Measurements from ENCODE around the gene SULT2B1. TPM values are rescaled to one million over a fixed set of nuclear protein-coding genes. Genes with fewer than 3 reads are reported as not detected.

Gene SULT2B1
- polyA plus RNA-seq, 2 of the 4 experiments (the other 2 are of a cell fraction): 22.2 to 34.3 TPM

- TF ChIP-seq, protein P1, sequence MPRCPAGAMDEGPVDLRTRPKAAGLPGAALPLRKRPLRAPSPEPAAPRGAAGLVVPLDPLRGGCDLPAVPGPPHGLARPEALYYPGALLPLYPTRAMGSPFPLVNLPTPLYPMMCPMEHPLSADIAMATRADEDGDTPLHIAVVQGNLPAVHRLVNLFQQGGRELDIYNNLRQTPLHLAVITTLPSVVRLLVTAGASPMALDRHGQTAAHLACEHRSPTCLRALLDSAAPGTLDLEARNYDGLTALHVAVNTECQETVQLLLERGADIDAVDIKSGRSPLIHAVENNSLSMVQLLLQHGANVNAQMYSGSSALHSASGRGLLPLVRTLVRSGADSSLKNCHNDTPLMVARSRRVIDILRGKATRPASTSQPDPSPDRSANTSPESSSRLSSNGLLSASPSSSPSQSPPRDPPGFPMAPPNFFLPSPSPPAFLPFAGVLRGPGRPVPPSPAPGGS (IDR thresholded peaks at IDR 0.05): no peak
- TF ChIP-seq E2F6 (IDR thresholded peaks at IDR 0.05; ENCODE audit: borderline replicate concordance, low read depth) (peak; percentile 71; the same call in 1 of the 2 replicates), KDM5A (IDR thresholded peaks at IDR 0.05) (no peak), MYC (IDR thresholded peaks at IDR 0.05; ENCODE audit: borderline replicate concordance, low read length) (no peak), ZNF302 (CRISPR knock-in tag; IDR thresholded peaks at IDR 0.05) (0 out of 2 replicates have a peak, but pooled peaks have one; percentile 8), CBX8 (IDR thresholded peaks at IDR 0.05) (no peak), CHD2 (IDR thresholded peaks at IDR 0.05; ENCODE audit: low read length, partially characterized antibody) (peak; percentile 53), RAD21 (conservative IDR thresholded peaks at IDR 0.05 in 1 of 2, IDR thresholded peaks at IDR 0.05 in 1 of 2) (peak in 1 of 2 experiments; percentile 17; a peak in 4 of 5 replicates), ZSCAN20 (CRISPR knock-in tag; IDR thresholded peaks at IDR 0.05) (no peak), TFCP2L1 (CRISPR knock-in tag; IDR thresholded peaks at IDR 0.05) (no peak)
Measured at GRCh38 chr19:48556163-48556562, 4.2 kb downstream of the SULT2B1 start (continued).

- TF ChIP-seq CEBPB (IDR thresholded peaks at IDR 0.05) (no peak), HOXB5 (CRISPR knock-in tag; IDR thresholded peaks at IDR 0.05) (no peak), POLR2AphosphoS2 (conservative IDR thresholded peaks at IDR 0.05; ENCODE audit: low read length) (no peak), RAD21 (conservative IDR thresholded peaks at IDR 0.05 in 1 of 2, IDR thresholded peaks at IDR 0.05 in 1 of 2) (no peak), JUNB (IDR thresholded peaks at IDR 0.05) (no peak), MAX (IDR thresholded peaks at IDR 0.05) (no peak), NFE2L2 (conservative IDR thresholded peaks at IDR 0.05; ENCODE audit: low read length) (no peak), POLR2A (IDR thresholded peaks at IDR 0.05; ENCODE audit: low read length) (no peak), FOSB (CRISPR knock-in tag; IDR thresholded peaks at IDR 0.05) (no peak), ZNF302 (CRISPR knock-in tag; IDR thresholded peaks at IDR 0.05) (no peak), RCOR1 (IDR thresholded peaks at IDR 0.05; ENCODE audit: low read depth, low read length) (no peak), MYC (IDR thresholded peaks at IDR 0.05; ENCODE audit: borderline replicate concordance, low read length) (no peak), PHF8 (IDR thresholded peaks at IDR 0.05; ENCODE audit: borderline replicate concordance, low read depth) (no peak), HEYL (CRISPR knock-in tag; IDR thresholded peaks at IDR 0.05) (no peak), RNF2 (IDR thresholded peaks at IDR 0.05; ENCODE audit: borderline replicate concordance, low read depth) (no peak), ATOH8 (CRISPR knock-in tag; IDR thresholded peaks at IDR 0.05; ENCODE audit: low read depth) (no peak)
- TF ChIP-seq, protein P2, sequence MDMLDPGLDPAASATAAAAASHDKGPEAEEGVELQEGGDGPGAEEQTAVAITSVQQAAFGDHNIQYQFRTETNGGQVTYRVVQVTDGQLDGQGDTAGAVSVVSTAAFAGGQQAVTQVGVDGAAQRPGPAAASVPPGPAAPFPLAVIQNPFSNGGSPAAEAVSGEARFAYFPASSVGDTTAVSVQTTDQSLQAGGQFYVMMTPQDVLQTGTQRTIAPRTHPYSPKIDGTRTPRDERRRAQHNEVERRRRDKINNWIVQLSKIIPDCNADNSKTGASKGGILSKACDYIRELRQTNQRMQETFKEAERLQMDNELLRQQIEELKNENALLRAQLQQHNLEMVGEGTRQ (IDR thresholded peaks at IDR 0.05): no peak
- TF ChIP-seq, protein P3, sequence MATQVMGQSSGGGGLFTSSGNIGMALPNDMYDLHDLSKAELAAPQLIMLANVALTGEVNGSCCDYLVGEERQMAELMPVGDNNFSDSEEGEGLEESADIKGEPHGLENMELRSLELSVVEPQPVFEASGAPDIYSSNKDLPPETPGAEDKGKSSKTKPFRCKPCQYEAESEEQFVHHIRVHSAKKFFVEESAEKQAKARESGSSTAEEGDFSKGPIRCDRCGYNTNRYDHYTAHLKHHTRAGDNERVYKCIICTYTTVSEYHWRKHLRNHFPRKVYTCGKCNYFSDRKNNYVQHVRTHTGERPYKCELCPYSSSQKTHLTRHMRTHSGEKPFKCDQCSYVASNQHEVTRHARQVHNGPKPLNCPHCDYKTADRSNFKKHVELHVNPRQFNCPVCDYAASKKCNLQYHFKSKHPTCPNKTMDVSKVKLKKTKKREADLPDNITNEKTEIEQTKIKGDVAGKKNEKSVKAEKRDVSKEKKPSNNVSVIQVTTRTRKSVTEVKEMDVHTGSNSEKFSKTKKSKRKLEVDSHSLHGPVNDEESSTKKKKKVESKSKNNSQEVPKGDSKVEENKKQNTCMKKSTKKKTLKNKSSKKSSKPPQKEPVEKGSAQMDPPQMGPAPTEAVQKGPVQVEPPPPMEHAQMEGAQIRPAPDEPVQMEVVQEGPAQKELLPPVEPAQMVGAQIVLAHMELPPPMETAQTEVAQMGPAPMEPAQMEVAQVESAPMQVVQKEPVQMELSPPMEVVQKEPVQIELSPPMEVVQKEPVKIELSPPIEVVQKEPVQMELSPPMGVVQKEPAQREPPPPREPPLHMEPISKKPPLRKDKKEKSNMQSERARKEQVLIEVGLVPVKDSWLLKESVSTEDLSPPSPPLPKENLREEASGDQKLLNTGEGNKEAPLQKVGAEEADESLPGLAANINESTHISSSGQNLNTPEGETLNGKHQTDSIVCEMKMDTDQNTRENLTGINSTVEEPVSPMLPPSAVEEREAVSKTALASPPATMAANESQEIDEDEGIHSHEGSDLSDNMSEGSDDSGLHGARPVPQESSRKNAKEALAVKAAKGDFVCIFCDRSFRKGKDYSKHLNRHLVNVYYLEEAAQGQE (IDR thresholded peaks at IDR 0.05): no peak
- TF ChIP-seq, protein P1 (IDR thresholded peaks at IDR 0.05): no peak
- ATAC-seq (no peak), DNase-seq (ENCODE audit: low read depth in 1 of 2, low spot score in 1 of 2) (no peak), FAIRE-seq (no peak)
- 87% methylated on average over 5 of the region's 5 CpGs for WGBS (ENCODE audit: missing lambda C conversion rate)
- peak overlapping the region; percentile 97 to 100 for H3K27ac ChIP-seq
- ChIA-PET CTCF (interaction anchor here (0.6 to 14.9 kb wide), 13 partner anchors 8 to 68 kb away, joined by 3 to 100 read pairs (median 5); no protein-coding TSS in a partner anchor), POLR2A (interaction anchor here (0.6 to 1.4 kb wide), 5 partner anchors 12 to 77 kb away, joined by 3 to 9 read pairs (median 5); no protein-coding TSS in a partner anchor)
- H3K4me3 ChIP-seq: no peak overlapping the region
- no peaks in the 10 kb centered on the region for H3K9me3 ChIP-seq
- peak overlapping the region; percentile 75 for H3K4me2 ChIP-seq
- H3K4me1 ChIP-seq: peaks cover 70% of the 10 kb centered on the region
Measured at GRCh38 chr19:48556825-48557224, 4.9 kb downstream of the SULT2B1 start.

Data from A549 (cell line).